ENCODE data around the gene GP2.

GP2 gene

GRCh38 chr16:20327444-20328041, at the start of gene GP2:
TSS of gene GP2 (minus strand) at chr16:20327513. CDS start at chr16:20326431, 1,082 bp downstream.
- no peak within 1 kb of the TSS for H3K4me3 ChIP-seq (ENCODE audit: low read depth, low read length)
- TF ChIP-seq CTCF (conservative IDR thresholded peaks at IDR 0.05; ENCODE audit: low read depth, low read length): no peak
- DNase-seq (ENCODE audit: low read depth): no peak

- no peak for TF ChIP-seq CTCF (conservative IDR thresholded peaks at IDR 0.05; ENCODE audit: low read depth, low read length)
- H3K4me3 ChIP-seq (ENCODE audit: low read depth, low read length): no peak overlapping the region
- DNase-seq (ENCODE audit: low read depth): no peak
Observed at GRCh38 chr16:20372701-20373100, 45.4 kb upstream of the GP2 start.

- H3K4me3 ChIP-seq (ENCODE audit: low read depth, low read length): no peak overlapping the region
- TF ChIP-seq CTCF (conservative IDR thresholded peaks at IDR 0.05; ENCODE audit: low read depth, low read length): no peak
- DNase-seq (ENCODE audit: low read depth): no peak
Observed at GRCh38 chr16:20369452-20370054, 42.2 kb upstream of the GP2 start.

GRCh38 chr16:20364051-20364450, 36.7 kb upstream of the GP2 start:
- no peak for DNase-seq (ENCODE audit: low read depth)
- no peak for TF ChIP-seq CTCF (conservative IDR thresholded peaks at IDR 0.05; ENCODE audit: low read depth, low read length)
- no peak overlapping the region for H3K4me3 ChIP-seq (ENCODE audit: low read depth, low read length)

- no peak for DNase-seq (ENCODE audit: low read depth)
- no peak for TF ChIP-seq CTCF (conservative IDR thresholded peaks at IDR 0.05; ENCODE audit: low read depth, low read length)
- no peak overlapping the region for H3K4me3 ChIP-seq (ENCODE audit: low read depth, low read length)
Observed at GRCh38 chr16:20363191-20363590, 35.9 kb upstream of the GP2 start.

GRCh38 chr16:20359997-20360396, 32.7 kb upstream of the GP2 start:
- no peak overlapping the region for H3K4me3 ChIP-seq (ENCODE audit: low read depth, low read length)
- TF ChIP-seq CTCF (conservative IDR thresholded peaks at IDR 0.05; ENCODE audit: low read depth, low read length): no peak
- DNase-seq (ENCODE audit: low read depth): no peak
